ENCODE results near the gene RFLNA. TPM values are rescaled to one million over a fixed set of nuclear protein-coding genes. Genes with fewer than 3 reads are reported as not detected.

RFLNA gene, protein sequence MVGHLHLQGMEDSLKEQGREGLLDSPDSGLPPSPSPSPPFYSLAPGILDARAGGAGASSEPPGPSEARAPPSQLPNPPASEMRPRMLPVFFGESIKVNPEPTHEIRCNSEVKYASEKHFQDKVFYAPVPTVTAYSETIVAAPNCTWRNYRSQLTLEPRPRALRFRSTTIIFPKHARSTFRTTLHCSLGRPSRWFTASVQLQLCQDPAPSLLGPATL
- not detected for total RNA-seq

GRCh38 chr12:124294780-124295341 is at the start of gene RFLNA:
Gene RFLNA, plus strand, starts transcription at chr12:124295093. Its CDS starts 337 bp downstream, at chr12:124295430.
- no peak within 1 kb of the TSS for H3K4me3 Mint-ChIP-seq
- H3K27ac Mint-ChIP-seq = no peak within 1 kb of the TSS
- CTCF ChIA-PET = no interaction called here
- no peaks in the 10 kb centered on the region for H3K4me1 Mint-ChIP-seq
- DNase-seq = no peak
- H3K27me3 Mint-ChIP-seq = peaks cover 31% of the 10 kb centered on the region
- no peaks in the 10 kb centered on the region for H3K9me3 Mint-ChIP-seq
- POLR2A ChIA-PET = no interaction called here
- no peaks in the 10 kb centered on the region for H3K36me3 Mint-ChIP-seq (ENCODE audit: low read depth)

DNA sequence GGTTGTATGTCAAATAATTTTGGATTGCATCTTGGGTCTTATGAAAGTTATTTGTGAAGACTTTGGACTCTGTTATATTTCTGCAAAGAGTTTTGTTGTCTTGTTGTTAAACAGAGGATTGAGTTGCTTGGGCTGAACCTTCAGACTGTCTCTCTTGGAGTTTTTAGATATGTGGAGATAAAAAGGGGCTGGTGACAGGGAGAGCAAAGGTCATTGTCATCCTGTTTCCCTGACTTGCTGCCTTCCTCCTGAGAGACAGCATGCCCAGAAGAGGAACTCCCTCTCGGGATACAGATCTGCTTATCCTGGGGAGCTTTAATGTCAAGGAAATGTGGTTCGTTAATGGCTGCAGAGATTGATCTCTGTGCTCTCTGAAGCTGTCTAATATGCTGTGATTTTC is 47.6 kb upstream of the RFLNA start:
- no peak for DNase-seq
- no peaks in the 10 kb centered on the region for H3K4me1 Mint-ChIP-seq
- H3K36me3 Mint-ChIP-seq (ENCODE audit: low read depth) = no peaks in the 10 kb centered on the region
- CTCF ChIA-PET = no interaction called here
- POLR2A ChIA-PET = no interaction called here
- H3K4me3 Mint-ChIP-seq = no peak overlapping the region
- H3K27me3 Mint-ChIP-seq = peaks cover 8% of the 10 kb centered on the region
- peaks cover 4% of the 10 kb centered on the region for H3K9me3 Mint-ChIP-seq
- H3K27ac Mint-ChIP-seq = no peak overlapping the region

GRCh38 chr12:124248941-124249825 is 45.7 kb upstream of the RFLNA start:
- CTCF ChIA-PET = no interaction called here
- H3K4me1 Mint-ChIP-seq = no peaks in the 10 kb centered on the region
- H3K4me3 Mint-ChIP-seq = no peak overlapping the region
- no peaks in the 10 kb centered on the region for H3K36me3 Mint-ChIP-seq (ENCODE audit: low read depth)
- POLR2A ChIA-PET = no interaction called here
- no peak for DNase-seq
- no peak overlapping the region for H3K27ac Mint-ChIP-seq
- H3K27me3 Mint-ChIP-seq = peaks cover 10% of the 10 kb centered on the region
- peaks cover 4% of the 10 kb centered on the region for H3K9me3 Mint-ChIP-seq

DNA sequence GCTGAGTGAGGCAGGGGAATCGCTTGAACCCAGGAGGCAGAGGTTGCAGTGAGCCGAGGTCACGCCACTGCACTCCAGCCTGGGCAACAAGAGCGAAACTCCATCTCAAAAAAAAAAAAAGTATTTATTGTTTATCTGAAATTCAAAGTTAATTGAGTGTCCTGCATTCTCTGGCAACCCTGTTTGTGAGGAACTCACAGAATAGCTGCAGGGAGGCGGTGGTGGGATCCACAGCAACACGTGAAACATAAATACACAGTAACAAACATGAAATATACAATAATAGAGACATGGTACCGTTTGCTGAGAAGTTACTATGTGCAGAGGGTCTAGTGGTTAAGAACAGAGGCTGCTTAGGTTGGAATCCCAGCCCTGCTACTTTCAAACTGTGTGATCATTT is 43.7 kb upstream of the RFLNA start:
- CTCF ChIA-PET = interaction anchor here (0.6 kb wide), 1 partner anchor 213 kb away, joined by 3 read pairs; no protein-coding TSS in a partner anchor
- DNase-seq = no peak
- peaks cover 2% of the 10 kb centered on the region for H3K9me3 Mint-ChIP-seq
- no peaks in the 10 kb centered on the region for H3K4me1 Mint-ChIP-seq
- POLR2A ChIA-PET = no interaction called here
- H3K36me3 Mint-ChIP-seq (ENCODE audit: low read depth) = no peaks in the 10 kb centered on the region
- H3K4me3 Mint-ChIP-seq = no peak overlapping the region
- no peak overlapping the region for H3K27ac Mint-ChIP-seq
- peaks cover 10% of the 10 kb centered on the region for H3K27me3 Mint-ChIP-seq

DNA sequence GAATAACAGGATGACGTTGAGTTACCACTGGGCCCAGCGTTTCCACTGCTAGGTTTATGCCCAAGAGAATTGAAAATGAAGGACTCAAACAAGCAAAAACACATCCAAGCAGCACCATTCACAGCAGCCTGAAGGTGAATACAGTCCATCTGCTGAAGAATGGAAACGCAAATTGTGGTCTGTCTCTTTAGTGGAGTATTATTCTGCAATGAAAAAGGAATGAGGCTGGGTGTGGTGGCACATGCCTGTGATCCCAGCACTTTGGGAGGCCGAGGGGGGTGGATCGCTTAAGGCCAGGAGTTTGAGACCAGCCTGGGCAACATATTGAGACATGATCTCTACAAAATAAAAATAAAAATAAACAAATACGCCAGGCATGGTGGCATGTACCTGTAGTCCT is 41.9 kb upstream of the RFLNA start:
- CTCF ChIA-PET = no interaction called here
- DNase-seq = no peak
- no peak overlapping the region for H3K27ac Mint-ChIP-seq
- H3K36me3 Mint-ChIP-seq (ENCODE audit: low read depth) = no peaks in the 10 kb centered on the region
- H3K4me1 Mint-ChIP-seq = no peaks in the 10 kb centered on the region
- H3K9me3 Mint-ChIP-seq = no peaks in the 10 kb centered on the region
- peaks cover 17% of the 10 kb centered on the region for H3K27me3 Mint-ChIP-seq
- POLR2A ChIA-PET = no interaction called here
- H3K4me3 Mint-ChIP-seq = no peak overlapping the region

DNA sequence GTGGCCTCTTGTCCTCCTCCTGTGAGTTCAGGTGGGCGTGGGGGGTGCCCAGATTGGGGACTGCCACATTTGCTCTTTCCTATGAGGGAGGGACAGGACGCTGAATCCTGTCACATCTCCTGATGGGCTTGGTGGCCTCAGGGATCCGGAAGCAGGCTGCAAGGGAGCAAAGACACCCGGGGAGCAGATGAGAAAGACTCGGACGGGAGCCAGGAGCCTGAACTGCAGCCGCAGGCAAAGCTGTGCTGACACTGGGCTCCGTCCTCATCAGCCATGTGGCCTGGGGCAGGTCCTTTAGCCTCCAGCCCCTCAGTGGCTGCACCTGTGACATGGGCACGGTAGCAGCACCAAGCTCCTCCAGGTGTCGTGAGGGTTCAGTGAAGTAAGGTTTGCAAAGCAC is 40.8 kb upstream of the RFLNA start:
- Mint-ChIP-seq H3K27ac (no peak overlapping the region), H3K4me1 (no peaks in the 10 kb centered on the region), H3K4me3 (no peak overlapping the region), H3K36me3 (ENCODE audit: low read depth) (no peaks in the 10 kb centered on the region), H3K9me3 (no peaks in the 10 kb centered on the region), H3K27me3 (peaks cover 25% of the 10 kb centered on the region)
- ChIA-PET CTCF (no interaction called here), POLR2A (no interaction called here)
- no peak for DNase-seq

GRCh38 chr12:124259154-124260066 is 35.5 kb upstream of the RFLNA start:
- Mint-ChIP-seq H3K27ac (no peak overlapping the region), H3K4me1 (peaks cover 3% of the 10 kb centered on the region), H3K27me3 (peaks cover 30% of the 10 kb centered on the region), H3K36me3 (ENCODE audit: low read depth) (no peaks in the 10 kb centered on the region), H3K4me3 (no peak overlapping the region), H3K9me3 (no peaks in the 10 kb centered on the region)
- POLR2A ChIA-PET = no interaction called here
- no peak for DNase-seq
- CTCF ChIA-PET = no interaction called here

GRCh38 chr12:124261885-124262284 is 33.0 kb upstream of the RFLNA start:
- no peak for DNase-seq
- ChIA-PET POLR2A (no interaction called here), CTCF (no interaction called here)
- Mint-ChIP-seq H3K27me3 (peaks cover 23% of the 10 kb centered on the region), H3K4me3 (no peak overlapping the region), H3K27ac (no peak overlapping the region), H3K36me3 (ENCODE audit: low read depth) (no peaks in the 10 kb centered on the region), H3K9me3 (no peaks in the 10 kb centered on the region), H3K4me1 (peaks cover 3% of the 10 kb centered on the region)

GRCh38 chr12:124264089-124264795 is 30.7 kb upstream of the RFLNA start:
- no peaks in the 10 kb centered on the region for H3K9me3 Mint-ChIP-seq
- ChIA-PET POLR2A (no interaction called here), CTCF (no interaction called here)
- peaks cover 8% of the 10 kb centered on the region for H3K27me3 Mint-ChIP-seq
- no peak overlapping the region for H3K4me3 Mint-ChIP-seq
- H3K36me3 Mint-ChIP-seq (ENCODE audit: low read depth) = no peaks in the 10 kb centered on the region
- H3K4me1 Mint-ChIP-seq = peaks cover 3% of the 10 kb centered on the region
- H3K27ac Mint-ChIP-seq = no peak overlapping the region
- no peak for DNase-seq

DNA sequence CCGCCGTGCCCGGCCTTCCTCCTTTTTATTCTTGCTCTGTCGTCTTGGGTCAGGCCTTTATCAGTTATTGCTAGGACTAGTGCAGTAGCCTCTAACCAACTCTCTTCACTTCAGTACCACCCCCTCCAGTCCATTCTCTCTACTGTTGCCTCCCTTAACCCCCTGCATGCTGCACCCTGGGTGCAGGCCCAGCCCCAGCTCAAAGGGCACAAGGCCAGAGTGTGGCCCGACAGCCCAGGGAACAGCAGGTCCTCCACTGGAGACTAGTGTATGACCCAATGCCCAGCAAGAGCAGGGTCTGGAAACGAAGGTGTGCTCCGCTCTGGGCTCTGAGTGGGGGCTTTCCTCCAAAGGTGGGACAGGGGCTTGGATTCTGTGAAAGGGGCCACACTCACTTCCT is 30.0 kb upstream of the RFLNA start:
- H3K27ac Mint-ChIP-seq = no peak overlapping the region
- no peak overlapping the region for H3K4me3 Mint-ChIP-seq
- no peaks in the 10 kb centered on the region for H3K9me3 Mint-ChIP-seq
- peaks cover 3% of the 10 kb centered on the region for H3K27me3 Mint-ChIP-seq
- ChIA-PET CTCF (no interaction called here), POLR2A (no interaction called here)
- H3K36me3 Mint-ChIP-seq (ENCODE audit: low read depth) = no peaks in the 10 kb centered on the region
- DNase-seq = no peak
- peaks cover under 1% of the 10 kb centered on the region for H3K4me1 Mint-ChIP-seq

- POLR2A ChIA-PET = no interaction called here
- Mint-ChIP-seq H3K4me3 (no peak overlapping the region), H3K9me3 (no peaks in the 10 kb centered on the region), H3K27me3 (no peaks in the 10 kb centered on the region), H3K4me1 (no peaks in the 10 kb centered on the region), H3K36me3 (ENCODE audit: low read depth) (no peaks in the 10 kb centered on the region), H3K27ac (no peak overlapping the region)
- DNase-seq = no peak
- CTCF ChIA-PET = no interaction called here
These were observed 27.6 kb upstream of the RFLNA start for GRCh38 chr12:124267205-124267778.

GRCh38 chr12:124270671-124271070 is 24.2 kb upstream of the RFLNA start:
- ChIA-PET POLR2A (no interaction called here), CTCF (no interaction called here)
- H3K4me3 Mint-ChIP-seq = no peak overlapping the region
- no peak overlapping the region for H3K27ac Mint-ChIP-seq
- no peaks in the 10 kb centered on the region for H3K27me3 Mint-ChIP-seq
- peaks cover 3% of the 10 kb centered on the region for H3K4me1 Mint-ChIP-seq
- no peaks in the 10 kb centered on the region for H3K36me3 Mint-ChIP-seq (ENCODE audit: low read depth)
- DNase-seq = no peak
- H3K9me3 Mint-ChIP-seq = no peaks in the 10 kb centered on the region
